Stimulated activated CD8-positive, alpha-beta memory T cell treated with anti-CD3 and anti-CD28 coated beads, Interleukin-12 subunit alpha, Interleukin-12 subunit beta, amount 100 ng/mL, for 24 hours (primary cell): ENCODE data around the gene ATAD3B.
"Not testable (repeated sequence)": the region's sequence is repeated elsewhere in the genome, so short reads cannot be mapped to it uniquely, and the experiment has no call there.

Experiments
- DNase-seq: peaks from one replicate; pipeline ENCODE4 v3.0.0-alpha.2; 2020; ENCODE audit errors: extremely low read depth

ATAD3B gene

DNA sequence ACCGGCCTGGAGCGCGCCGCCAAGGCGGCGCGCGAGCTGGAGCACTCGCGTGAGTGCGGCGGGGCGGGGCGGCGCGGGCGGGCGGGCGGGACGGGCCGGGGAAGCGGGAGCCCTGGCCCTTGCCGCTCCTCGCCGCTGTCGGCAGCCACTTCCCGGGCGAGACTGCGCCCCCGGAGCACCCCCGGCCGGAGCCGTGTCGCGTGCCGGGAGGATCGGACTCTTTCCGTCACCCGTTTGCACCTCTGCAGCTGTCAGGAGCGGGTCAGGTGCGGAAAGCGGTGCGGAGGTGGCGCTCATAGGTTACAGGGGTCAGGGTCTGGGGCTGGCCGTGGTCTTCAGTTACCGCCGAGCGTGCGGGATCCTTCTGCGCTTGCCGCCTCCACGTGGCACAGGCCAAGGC is 40.9 kb downstream of the ATAD3B start:
- not testable (repeated sequence) for DNase-seq

DNA sequence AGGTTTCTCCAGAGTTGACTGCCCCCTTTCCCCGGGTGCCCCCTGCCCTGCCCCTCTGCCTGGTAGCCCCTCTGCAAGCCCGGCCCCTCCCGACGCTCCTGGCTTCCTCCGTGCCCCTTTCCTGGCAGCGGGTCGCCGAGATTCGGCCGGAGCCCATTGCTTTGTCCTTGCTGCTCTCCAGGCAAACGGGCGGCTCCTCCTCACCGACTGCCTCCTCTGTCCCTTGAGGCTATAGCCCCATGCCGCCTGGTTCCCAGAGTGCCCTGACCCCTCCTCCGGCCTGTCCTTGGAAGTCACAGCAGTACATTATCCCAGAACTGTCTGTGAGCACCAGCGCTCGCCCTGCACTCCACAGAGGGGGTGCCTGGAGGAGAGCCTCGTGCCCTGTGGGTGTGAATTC is 42.1 kb downstream of the ATAD3B start:
- not testable (repeated sequence) for DNase-seq

DNA sequence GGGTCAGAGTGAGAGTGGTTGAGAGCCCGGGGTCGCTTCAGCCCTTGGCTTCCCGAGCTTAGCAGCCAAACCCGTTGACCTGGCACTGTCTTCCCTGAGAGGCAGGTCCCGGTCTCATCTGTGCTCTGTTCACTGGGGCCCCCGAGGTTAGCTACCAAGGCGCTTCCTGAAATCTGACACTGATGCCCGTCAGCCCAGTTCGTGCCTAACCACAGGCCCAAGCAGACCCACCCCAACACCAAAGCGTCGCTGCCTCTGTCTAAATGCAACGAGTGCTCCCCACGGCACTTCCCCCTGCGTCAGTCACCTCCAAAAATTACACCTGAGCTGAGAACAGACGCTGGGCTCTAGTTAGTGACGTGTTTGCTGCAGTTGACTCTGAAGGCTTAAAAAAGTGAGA is 42.8 kb downstream of the ATAD3B start:
- not testable (repeated sequence) for DNase-seq

DNA sequence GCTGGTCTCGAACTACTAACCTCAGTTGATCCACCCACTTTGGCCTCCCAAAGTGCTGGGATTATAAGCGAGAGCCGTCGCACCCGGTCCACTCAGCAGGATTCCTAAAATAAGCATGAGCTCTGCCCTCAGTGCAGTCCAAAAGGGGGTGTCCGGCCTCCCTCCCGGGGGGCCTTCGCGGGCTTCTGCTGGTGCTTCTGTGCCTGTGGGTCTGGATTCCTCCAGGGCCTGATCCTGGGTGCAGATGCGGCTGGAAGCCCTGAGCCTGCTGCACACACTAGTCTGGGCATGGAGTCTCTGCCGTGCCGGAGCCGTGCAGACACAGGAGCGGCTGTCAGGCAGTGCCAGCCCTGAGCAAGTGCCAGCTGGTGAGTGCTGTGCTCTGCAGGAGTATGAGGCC is 45.4 kb downstream of the ATAD3B start:
- not testable (repeated sequence) for DNase-seq

DNA sequence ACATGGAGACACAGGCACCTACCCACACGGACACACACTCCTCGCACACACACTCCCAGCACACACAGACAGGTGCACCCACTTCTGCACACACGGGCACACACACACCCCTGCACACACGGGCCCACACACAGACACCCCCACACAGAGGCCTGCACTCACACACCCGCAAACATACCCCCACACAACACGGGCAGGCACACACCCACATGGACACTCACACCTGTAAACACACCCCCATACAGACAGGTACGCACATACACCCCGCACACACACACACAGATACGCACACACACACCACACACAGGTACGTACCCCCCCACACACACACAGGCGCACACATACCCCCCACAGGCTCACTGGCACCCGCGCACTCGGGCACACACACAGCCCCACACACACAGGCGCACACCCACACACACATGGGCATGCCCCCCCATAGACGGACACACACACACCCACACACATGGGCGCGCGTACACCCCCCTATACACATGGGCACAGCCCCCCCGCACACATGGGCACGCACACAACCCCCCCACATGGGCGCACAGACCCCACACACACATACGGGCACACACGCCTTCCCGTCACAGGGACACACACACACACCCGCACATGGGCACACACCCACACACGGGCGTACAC is 46.5 kb downstream of the ATAD3B start:
- no peak for DNase-seq

DNA sequence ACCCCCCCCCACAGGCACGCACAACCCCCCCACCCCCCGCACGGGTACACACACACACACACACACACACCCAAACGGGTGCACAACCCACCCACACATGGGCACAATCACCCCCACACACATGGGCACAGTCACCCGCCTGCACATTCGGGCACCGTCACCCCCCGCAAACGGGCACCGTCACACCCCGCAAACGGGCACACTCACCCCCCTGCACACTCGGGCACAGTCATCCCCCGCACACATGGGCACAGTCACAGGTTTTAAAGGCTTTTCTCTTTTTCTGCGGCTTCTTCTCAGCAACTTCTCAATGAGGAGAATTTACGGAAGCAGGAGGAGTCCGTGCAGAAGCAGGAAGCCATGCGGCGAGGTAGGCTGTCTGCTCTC is 47.0 kb downstream of the ATAD3B start:
- DNase-seq = not testable (repeated sequence)

DNA sequence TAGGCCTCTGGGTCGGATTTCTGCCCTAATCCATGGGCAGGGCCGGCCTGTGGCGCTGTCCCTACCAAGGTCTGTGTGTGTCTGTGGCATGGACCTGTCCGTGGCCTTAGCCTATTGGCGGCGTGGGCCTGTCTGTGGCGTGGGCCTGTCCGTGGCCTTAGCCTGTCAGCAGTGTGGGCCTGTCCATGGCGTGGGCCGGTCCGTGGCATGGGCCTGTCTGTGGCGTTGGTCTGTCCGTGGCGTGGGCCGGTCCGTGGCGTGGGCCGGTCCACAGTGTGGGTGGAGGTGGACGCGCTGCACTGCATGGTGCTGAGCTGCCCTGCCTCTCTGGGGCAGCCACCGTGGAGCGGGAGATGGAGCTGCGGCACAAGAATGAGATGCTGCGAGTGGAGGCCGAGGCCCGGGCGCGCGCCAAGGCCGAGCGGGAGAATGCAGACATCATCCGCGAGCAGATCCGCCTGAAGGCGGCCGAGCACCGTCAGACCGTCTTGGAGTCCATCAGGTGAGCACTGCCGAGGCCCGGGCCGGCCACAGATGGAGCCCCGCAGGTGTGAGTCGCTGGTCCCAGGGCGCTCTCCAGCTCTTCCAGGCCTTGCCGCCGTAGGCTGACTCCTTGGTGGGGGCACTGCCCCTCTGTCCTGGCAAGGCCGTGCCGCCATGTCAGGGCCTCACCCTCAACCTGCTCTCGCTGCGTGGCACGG is 48.4 kb downstream of the ATAD3B start:
- DNase-seq = not testable (repeated sequence)

DNA sequence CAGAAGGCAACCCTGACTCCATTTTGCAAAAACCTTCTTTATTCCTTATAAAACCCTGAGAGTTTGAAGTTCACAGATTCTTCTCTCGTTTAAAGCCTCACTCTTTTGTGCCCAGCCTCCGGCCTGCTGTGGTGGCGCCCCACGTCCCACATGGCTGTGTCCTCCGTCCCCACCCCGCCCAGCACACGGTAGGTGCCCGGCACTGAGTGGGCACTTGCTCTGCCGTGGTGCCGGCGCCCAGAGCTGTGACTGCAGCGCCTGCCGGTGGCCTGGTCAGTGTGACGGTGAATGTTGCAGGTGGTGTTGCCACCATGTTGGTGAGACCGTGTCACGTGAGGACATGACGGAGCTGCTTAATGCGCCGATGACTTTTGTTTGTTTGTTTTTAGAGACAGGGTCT is 49.8 kb downstream of the ATAD3B start:
- DNase-seq = no peak

DNA sequence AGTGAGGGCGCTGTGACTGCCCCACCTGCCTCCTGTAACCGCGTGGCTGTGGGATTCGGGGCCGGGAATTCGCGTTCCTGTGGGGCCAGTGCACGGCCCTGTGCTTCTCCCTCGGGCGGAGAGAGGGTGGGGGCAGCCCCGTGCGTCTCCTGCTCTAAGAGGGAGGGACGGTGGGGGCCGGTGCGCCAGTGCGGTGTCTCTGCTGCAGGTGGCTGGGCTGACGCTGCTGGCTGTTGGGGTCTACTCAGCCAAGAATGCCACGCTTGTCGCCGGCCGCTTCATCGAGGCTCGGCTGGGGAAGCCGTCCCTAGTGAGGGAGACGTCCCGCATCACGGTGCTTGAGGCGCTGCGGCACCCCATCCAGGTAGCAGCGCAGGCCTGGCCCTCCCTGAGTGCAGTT is 51.0 kb downstream of the ATAD3B start:
- DNase-seq = not testable (repeated sequence)

DNA sequence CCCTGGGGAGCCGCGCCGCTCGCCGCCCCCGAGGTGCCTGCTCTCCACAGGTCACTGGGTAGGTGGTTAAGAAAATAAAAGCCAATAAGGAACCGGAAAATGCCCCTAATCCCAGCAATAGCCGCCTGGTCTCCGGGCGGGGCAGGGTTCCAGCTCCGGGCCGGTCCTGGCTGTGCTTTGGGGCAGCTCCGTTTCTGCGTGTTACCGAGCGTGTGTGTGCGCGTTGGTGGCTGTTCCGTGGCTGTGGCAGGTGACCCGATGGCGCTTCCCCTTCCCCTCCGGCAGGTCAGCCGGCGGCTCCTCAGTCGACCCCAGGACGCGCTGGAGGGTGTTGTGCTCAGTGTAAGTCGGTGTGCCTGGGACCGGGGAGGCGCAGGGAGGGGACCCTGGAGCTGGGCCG is 51.7 kb downstream of the ATAD3B start:
- not testable (repeated sequence) for DNase-seq

DNA sequence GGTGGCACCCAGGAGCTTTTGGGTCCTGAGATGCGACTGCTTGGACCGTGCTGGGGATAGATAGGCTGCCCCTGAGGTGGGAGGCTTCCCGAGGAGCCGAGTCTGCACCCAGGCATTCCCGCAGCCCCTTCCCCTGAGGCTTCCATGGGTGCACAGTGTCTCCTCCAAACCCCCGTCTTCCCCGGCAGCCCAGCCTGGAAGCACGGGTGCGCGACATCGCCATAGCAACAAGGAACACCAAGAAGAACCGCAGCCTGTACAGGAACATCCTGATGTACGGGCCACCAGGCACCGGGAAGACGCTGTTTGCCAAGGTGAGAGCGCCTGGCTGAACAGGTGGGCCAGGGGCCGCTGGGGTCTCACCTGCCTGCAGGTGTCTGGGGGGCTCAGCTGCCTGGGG is 52.1 kb downstream of the ATAD3B start:
- DNase-seq = not testable (repeated sequence)

DNA sequence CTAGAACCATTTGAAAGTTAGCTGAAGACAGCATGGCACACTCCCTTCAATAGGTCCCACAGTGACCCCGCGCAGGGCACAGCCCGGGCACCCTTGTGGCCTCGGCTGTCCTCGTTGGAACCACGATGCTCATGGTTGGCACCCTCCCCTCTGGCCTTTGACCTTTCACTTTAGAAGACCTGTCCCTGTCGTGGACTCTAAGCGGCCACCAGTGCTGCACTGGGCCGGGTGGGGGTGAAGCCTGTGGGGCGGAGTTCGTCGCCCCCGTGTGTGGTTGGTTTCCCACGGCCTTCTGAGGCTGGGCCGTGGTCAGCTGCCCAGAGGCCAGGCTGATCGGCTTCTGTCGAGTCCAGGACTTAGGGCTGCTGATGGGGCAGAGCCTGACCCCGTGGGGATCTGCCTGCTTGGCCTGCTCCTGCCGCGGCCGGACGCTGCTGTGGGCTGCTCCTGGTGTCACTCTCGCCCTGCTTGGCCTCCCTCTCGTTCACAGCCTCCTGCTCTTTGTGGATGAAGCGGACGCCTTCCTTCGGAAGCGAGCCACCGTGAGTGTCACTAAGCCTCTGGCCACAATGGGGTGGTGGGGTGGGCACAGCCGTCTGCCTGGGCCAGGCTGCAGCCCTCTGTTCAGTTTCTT is 53.3 kb downstream of the ATAD3B start:
- not testable (repeated sequence) for DNase-seq

DNA sequence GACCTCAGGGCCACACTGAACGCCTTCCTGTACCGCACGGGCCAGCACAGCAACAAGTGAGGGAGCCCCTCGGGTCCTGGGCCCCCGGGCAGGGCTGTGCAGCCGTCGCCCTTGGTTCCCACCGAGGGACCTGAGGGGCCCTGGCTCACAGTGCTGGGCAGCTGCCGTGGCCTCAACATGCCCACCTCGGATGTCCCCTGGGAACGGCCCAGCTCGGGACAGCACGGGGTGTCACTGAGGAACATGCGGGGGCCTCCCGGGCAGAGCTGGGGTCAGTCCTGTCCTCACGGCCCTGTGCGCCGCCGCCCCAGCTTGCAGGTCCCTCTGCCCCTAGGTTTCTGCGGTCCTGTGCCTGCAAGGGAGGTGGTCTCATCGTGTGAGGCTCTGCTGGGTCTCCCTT is 54.9 kb downstream of the ATAD3B start:
- DNase-seq = not testable (repeated sequence)

DNA sequence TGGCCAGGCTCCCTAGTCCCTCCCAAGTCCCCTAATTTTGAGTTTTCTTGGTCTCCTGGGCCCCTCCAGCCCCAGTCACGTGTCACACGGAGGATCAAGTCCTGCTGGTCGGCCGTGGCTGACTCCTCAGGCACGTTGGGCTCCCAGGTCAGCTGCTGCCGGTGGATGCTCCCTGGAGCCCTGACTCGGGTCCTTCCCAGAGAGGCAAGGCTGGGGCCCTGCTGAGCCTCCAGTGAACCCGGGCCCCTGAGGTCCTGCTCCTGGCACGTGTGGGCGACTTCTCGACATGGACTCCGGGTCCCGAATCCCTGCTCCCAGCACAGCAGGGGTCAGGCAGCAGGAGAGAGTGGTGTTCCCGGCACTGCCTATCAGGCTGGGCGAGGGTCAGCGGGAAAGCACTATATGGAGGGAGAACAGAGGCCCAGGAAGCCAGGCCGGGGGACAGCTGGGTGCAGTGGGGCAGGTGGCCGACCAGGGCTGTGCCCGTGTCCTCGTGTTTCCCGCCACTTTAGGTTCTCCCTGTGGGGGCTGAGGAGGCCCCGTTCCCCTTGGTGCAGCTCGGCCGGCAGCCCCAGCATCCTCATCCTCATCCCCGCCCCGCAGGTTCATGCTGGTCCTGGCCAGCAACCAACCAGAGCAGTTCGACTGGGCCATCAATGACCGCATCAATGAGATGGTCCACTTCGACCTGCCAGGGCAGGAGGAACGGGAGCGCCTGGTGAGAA is 55.7 kb downstream of the ATAD3B start:
- DNase-seq = no peak

DNA sequence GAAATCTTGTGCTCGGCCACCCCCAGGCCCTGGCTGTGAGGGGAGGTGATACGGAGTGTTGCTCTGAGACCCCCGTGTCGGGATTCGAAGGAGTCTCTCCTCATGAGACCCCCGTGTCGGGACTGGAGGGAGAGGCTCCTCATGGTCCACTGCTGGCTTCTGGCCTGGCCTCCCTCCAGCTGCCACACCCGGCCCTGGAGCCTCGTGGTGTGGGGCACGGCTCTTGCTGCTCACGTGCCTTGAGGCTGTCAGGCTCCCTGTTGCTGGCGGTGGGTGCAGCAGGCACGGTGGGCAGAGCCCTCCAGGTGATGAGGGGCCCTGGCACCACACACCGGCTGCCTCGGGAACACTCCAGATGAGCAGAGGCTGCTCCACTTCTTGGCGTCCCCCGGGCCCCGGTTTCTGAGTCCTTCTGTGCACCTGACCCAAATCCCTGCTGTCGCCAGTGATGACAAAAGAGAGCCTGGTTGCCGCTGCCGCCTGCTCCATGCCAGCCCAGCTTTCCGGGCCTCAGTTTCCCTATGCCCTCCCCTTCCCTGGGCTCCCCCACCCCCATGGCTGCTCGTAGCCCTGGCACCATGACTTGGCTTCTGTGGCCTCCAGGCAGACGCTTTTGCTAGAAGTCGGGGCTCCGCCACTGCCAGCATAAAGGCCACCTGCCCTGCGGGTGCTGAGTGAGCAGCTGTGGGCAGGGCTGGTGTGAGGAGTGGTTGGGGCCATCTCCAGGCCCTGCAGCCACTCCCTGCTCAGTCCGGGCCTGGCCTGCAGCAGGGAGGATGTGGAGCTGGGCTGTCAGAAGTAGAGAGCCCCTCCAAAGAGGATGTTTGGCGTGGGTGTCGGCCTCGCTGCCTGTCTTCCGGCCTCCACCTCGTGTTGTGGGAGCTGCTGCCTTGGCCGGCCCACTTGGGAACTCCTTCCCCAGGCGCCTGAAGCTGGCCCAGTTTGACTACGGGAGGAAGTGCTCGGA is 57.0 kb downstream of the ATAD3B start:
- no peak for DNase-seq

DNA sequence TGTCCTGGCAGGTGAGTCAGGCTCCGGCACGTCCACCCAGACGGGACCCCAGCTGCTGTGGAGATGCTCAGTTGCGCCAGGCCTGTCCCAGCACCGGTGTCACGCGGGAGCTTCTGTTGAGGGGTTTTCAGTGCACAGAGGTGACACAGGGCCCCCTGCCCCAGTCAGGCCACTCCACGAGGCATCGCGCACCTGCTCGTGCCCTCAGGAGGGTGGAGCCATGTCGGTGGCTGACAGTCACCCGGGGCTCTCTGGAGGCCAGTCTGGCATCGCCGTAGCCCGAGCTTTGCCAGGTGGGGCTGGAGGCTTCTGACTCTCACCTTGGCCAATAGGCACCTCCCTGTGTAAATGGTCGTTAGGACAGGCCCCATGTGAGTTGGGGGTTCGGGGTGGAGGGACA is 57.8 kb downstream of the ATAD3B start:
- DNase-seq = no peak

DNA sequence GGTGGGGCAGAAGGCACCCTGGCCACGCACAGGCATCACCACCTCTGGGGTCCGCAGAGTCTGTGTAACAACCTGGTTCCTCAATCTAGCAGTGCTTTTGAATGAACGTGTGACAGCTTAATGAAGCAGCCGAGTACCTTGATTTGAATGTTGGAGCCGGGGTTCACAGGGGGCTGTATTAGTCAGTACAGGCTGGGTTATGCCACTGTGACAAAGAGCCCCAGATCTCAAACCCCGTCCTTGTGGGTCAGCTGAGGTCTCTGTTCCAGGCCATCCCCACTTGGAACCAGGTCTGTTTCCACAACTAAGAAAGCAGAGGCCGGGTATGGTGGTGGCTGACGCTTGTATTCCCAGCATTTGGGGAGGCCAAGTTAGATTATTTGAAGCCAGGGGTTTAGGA is 58.4 kb downstream of the ATAD3B start:
- no peak for DNase-seq

DNA sequence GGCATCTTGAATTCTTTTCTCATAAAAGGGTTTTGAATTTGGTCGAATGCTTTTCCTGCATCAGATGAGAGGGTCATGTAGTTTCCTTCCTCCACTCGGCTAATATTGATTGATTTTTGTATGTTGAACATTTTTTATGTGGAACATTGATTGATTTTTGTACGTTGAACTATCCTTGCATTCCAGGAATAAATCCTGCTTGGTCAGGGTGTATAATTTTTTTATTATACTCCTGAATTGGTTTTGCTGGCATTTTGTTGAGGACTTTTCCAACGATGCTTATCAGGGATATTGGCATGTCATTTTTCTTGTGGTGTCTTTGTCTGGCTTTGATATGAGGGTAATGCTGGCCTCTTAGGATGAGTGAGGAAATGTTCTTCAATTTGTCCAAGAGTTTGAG is 60.4 kb downstream of the ATAD3B start:
- no peak for DNase-seq

DNA sequence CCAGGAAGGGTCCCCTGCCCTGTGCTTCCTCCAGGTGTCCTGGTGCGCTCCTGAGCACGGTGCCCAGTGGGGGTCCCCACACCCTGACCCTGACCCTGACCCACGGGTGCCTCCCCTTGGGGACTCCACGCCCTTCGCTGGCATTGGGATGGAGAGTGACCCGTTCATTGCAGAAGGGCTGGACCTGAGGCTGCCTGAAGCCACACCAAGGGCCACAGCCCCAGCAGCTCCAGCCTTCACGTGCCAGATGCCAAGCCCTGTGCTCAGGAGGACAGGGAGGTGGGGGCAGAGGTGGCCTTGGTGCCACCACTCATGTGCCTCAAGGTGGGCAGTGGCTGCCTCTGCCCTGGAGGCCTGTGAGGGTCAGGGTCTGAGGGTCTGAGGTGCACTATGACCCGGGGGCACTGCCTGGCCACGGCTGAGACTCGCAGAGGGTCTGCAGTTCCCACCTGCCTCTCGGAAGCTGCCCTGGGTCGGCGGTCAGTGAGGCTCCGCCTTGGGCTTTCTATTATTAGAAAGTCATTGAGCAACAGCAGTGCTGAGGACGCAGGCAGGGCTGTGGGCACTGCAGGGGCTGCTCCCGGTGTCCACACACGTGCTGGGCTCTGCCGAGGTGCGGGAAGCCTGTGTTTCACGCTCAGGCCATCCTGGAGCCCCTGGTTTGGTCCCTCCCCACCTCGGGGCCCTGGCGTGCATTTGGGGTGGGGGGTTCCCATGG is 61.8 kb downstream of the ATAD3B start:
- DNase-seq = not testable (repeated sequence)

DNA sequence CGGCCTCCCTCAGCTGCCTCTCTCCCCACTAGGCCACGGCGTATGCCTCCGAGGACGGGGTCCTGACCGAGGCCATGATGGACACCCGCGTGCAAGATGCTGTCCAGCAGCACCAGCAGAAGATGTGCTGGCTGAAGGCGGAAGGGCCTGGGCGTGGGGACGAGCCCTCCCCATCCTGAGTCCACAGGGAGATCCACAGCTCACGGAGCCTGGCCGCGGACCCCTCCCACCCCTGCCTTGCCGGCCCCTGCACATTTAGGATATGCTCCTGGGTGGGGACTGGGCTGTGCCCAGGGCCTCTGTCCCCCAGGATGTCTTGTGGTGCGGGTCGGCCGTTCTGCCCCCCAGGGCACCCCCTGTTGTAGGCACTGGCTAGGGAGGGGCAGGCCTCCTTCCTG is 62.3 kb downstream of the ATAD3B start:
- not testable (repeated sequence) for DNase-seq
